ENCODE results near the gene ZNF689. TPM values are rescaled to one million over a fixed set of nuclear protein-coding genes. Genes with fewer than 3 reads are reported as not detected.

The ZNF689 gene
- total RNA-seq, 2 donors from 2014 or later, result 6.8 to 6.9 TPM

DNA sequence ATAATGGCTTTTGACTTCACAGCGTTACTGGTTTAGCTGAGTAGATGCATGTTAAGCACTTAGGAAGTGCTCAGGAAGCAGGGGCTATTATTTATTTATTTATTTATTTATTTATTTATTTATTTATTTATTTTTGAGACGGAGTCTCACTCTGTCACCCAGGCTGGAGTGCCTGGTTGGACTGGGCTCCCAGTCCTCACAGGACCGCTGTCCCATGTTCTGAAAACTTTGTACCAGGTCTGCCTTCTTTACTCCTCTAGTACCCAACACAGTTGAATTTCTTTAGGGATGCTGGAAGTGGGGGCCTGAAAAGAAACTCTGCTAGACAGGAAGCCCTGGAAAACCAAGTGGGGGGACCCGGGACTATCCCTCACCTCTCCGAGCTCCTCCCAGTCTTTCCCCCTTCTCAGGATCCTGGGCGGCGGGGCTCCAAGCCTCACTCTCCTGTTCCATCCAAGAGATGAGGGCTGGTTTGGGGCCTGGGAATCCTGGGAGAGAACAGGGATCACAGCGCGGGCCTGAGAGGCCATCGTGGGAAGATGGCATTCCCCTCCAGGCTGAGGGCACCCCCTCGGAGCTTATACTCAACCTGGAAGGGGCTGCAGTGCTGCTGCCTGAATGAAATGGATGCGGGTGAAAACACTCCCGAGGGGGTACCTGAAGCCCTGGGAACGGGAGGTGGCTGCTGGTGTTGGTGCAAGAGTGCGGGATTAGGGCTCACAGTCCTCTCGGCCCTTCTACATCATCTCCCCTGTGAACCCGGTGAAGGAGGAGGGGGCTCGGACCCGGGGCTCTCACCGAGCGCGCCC is 39.3 kb downstream of the ZNF689 start:
- intact Hi-C loops (cut with DNase I, micrococcal nuclease), result no loop called here

DNA sequence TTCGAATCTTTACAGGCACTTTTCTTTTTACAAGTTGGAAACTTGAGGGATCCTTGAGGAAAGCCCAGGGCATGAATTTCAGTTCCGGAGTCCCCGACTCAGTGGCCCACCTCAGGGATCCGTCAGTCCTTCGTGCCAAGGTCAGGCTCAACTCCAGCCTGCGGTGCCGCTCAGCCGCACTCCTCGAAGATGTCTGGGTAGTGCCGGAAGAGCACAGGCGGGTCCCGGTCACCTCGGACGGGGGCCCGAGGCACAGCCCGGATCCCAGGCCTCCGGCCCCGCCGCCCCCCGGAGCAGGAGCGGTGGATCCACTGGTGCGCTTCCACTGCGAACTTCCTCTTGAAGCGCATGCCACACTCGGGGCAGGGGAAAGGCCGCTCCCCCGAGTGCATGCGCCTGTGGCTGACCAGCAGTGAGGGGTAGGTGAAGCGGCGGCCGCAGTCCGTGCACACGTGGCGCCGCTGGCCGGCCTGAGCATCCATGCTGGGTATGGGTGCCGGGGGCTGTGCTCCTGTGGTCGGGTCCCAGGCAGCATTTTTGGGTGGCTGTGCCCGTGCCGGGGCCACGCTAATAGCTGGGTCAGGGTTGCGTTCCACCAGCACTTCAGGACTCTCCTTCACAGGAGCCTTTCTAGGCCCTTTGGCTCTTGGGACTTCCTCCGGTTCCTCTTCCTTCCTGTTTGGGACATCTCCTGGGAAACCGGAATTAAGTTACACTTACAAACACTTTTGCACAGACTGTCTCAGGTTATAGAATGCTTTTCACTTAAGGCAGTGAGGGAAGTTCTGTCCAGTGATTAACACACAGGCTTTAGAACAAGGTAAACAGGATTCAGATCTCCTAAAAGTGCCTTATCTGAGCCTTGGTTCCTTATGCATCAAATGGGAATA is 40.2 kb downstream of the ZNF689 start:
- intact Hi-C loops (cut with DNase I, micrococcal nuclease), result no loop called here

More for the DNA sequence above, 39.3 kb downstream of the ZNF689 start:
- DNase-seq (peak in 1 of 2 donors; percentile 50), ATAC-seq (peak; percentile 16)

DNA sequence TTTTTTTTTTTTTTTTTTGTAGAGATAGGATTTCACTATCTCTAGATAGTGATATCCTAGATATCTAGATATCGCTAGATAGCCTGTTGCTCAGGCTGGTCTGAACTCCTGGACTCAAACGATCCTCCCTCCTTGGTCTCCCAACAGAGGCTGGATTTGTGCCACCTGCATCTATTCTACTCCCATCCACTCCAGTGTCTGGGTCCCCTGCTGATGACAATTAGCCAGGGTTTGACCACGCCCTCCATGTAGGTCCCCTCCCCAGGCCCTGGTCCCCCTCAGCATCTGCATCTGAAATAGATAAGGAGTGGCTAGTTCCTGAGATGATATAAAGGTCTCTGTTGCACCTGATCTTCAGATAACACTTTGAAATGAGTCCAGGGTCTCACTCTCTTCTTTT is 40.9 kb downstream of the ZNF689 start:
- no peak for DNase-seq
- intact Hi-C loops (cut with DNase I, micrococcal nuclease), result no loop called here
- ATAC-seq, result no peak

More for the DNA sequence above, 40.2 kb downstream of the ZNF689 start:
- ATAC-seq (no peak), DNase-seq (no peak)

DNA sequence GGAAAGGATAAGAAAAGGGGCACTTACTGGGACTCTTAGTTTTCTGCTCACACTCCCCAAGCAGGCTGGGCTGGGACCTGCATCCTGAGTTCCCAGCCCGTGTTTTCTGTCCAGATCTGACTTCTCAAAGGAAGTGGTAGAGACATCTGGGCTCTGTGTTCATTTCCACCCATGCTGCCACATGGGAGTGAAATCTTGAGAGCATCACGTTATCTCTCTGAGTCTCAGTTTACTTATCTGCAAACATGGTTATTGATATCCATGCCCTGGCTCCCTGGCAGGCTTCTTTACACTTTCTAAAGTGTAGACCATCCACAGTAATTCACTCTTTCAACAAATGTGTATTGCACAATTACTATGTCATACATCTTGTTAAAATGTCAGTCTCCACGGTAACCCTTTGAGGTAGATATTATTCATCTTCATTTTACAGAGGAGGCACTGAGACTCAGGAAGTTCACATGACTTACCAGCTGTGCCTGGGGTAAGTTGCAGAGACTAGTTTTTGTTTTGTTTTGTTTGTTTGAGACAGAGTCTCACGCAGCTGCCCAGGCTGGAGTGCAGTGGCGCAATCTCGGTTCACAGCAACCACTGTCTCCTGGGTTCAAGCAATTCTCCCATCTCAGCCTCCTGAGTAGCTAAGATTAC is 42.1 kb downstream of the ZNF689 start:
- DNase-seq (no peak), ATAC-seq (no peak)
- intact Hi-C loops (cut with DNase I, micrococcal nuclease), result no loop called here

DNA sequence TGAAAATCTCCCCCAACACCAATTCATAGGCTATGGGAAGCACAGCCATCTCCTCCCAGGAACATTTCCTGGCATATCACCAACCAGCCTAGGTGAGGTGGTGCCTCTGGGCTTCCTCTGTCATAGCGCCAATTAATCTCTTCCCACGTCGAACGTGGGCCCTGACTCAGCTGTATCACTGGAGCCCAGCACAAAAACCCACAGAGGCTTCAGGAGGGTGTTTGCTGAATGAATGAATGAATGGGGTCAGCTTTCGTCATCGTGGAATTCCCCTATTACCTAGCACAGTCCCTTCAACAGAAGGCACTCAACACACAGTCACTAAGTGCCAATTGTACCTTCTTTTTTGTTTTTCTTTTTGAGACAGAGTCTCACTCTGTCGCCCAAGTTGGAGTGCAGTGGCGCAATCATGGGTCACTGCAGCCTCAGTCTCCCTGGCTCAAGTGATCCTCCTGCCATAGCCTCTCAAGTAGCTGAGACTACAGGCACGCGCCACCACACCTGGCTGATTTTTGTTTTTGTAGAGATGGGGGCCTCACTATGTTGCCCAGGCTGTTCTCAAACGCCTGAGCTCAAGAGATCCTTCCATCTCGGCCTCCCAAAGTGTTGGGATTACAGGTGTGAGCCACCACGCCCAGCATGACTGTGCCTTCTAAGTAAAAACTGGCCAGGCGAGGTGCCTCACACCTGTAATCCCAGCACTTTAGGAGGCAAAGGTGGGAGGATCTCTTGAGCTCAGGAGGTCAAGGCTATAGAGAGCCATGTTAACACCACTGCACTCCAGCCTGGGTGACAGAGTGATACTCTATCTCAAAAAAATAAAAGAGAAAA is 42.8 kb downstream of the ZNF689 start:
- ATAC-seq (no peak), DNase-seq (no peak)
- intact Hi-C loops (cut with DNase I, micrococcal nuclease), result no loop called here

DNA sequence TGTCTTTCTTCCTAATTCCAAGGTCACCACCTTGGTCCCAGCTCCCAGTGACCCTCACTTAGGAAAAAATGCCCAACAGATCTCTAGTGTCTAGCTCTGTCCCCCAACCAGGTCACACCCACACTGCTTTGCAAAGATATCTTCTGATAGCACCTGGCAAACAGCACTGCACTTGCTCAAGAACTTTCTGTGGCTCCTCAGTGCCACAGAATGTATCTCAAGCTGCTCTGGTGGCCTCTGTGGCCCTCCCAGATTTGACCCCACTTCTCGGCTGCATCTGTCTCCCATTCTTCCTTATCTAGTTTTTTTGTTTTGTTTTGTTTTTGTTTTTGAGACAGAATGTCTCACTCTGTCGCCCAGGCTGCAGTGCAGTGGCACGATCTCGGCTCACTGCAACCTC is 43.7 kb downstream of the ZNF689 start:
- ATAC-seq, result no peak
- intact Hi-C loops (cut with DNase I, micrococcal nuclease), result no loop called here
- no peak for DNase-seq

DNA sequence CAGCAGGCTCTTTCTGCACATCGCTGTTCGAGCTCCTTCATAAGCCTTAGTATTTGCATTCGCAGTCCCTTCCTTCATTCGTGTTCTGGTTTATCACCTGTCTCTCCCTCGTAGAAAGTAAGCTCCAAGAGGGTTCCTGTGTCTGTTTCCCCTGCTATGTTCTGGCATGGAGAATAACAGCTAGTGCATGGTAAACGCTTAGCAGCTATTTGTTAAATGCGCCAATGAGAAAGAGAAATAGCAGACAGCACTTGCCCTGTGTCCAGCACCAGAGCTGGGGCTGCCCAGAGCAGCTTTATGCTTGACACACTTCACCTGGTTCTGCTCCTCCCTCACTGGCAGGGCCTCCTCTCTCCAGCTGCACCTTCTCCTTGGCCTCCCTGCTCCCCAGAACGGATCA is 44.2 kb downstream of the ZNF689 start:
- intact Hi-C loops (cut with DNase I, micrococcal nuclease), result no loop called here
- ATAC-seq (no peak), DNase-seq (no peak)

DNA sequence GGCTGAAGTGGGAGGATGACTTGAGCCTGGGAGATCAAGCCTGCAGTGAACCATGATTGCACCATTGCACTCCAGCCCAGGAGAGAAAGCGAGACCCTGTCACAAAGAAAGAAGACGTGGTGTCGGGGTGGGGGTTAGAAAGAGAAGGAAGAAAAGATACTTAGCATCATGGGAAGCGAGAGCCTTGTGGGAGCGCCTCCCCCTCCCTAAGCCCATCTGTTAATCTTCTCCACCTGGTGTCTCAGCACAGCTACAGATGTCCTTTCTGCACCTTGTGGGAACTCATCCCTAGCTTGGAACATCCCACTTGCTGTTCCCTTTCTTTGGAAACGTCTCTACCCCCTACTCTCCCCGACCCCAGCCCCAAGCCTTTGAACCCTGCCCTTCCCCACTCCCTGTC is 44.7 kb downstream of the ZNF689 start:
- ATAC-seq (no peak), DNase-seq (no peak)
- intact Hi-C loops (cut with DNase I, micrococcal nuclease), result no loop called here

DNA sequence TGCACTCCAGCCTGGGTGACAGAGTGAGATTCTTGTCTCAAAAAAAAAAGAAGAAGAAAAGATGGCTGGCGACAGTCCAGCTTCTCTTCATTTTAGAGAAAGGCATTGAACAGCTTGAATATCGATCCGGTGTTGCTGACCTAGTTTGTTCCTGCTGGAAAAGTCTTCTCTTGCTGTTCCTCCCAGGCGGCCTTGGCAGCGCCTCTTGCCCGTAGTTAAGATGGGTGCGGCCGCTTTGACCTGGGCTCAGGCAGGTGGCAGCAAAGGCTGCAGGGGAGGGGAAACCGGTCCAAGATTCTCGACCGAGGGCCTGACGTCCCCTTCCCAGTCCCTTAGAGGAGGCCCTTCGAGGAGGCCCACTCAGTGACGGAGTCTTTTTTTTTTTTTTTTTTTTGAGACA is 48.2 kb downstream of the ZNF689 start:
- ATAC-seq (peak; percentile 35), DNase-seq (peak; percentile 63 to 75)
- intact Hi-C loops (cut with DNase I, micrococcal nuclease), result no loop called here

DNA sequence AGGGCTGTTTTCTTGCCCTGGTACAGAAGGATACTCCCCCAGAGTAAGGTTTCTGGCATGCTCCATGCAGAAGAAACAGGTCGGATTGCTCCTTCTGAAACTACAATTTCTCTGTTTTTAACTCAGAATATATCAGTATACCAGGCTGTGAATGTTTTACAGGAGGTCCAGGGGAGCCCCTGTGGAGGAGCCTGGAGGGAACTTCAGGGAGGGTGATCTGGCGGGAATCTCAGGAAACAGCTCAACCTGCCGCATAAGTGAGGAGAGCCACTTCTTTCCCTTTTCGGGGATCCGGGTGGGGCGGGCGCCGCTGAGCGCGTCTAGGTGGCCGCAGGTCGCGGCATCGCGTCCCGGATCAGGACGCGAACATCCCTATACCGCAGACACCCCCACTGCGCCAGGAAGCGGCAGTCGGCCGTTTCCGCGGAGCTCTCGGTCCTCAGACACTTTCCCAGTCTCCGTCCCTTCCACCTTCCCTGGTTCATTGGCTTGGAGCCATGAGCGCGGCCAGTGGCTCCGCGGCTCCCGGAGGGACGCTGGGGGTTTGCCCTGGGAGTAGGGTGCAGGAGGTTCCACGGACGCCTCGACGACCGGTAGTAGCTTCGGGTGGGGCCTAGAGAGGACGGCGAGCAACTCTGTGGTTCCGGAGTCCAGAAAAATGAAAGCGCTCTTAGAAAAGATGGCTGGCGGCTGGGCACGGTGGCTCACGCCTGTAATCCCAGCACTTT is 48.9 kb downstream of the ZNF689 start:
- DNase-seq (peak in 1 of 2 donors; percentile 56), ATAC-seq (peak; percentile 1)
- intact Hi-C loops (cut with DNase I, micrococcal nuclease), result no loop called here

DNA sequence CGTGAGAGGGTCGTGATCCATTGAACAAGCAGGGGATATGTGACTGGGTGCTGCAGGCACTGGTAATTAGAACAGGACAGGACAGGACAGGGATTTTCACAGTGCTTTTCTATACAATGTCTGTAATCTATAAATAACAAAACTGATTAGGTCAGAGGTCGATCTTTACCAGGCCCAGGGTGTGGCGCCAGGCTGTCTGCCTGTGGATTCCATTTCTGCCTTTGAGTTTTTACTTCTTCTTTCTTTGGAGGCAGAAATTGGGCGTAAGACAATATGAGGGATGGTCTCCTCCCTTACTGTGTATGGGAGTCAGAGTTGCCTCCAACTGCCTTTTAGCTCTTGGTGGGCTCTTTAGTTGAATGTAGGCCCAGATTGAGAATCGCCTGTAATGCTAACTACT is 50.5 kb downstream of the ZNF689 start:
- ATAC-seq (no peak), DNase-seq (no peak)
- intact Hi-C loops (cut with DNase I, micrococcal nuclease), result no loop called here

DNA sequence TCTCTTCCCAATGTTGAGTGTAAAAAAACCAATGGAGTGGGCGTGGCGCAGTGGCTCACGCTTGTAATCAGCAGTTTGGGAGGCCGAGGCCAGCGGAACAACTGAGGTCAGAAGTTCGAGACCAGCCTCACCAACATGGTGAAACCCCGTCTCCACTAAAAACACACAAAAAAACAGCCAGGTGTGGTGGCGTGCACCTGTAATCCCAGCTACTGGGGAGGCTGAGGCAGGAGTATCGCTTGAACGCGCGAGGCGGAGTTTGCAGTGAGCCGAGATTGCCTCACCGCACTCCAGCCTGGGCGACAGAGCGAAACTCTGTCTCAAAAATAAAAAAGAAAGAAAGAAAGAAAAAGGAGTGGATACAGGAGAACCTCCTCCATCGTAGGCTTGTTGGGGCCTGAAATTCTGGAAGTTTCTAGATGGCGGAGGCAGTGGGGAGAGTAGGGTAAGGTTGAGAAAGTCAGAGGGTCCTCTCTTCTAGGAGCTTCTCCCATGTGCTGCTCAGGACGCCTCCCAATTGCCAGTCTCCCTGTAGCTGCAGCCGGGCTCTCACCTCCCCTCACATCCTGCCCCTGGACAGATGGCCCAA is 51.3 kb downstream of the ZNF689 start:
- ATAC-seq (no peak), DNase-seq (no peak)
- intact Hi-C loops (cut with DNase I, micrococcal nuclease), result no loop called here

DNA sequence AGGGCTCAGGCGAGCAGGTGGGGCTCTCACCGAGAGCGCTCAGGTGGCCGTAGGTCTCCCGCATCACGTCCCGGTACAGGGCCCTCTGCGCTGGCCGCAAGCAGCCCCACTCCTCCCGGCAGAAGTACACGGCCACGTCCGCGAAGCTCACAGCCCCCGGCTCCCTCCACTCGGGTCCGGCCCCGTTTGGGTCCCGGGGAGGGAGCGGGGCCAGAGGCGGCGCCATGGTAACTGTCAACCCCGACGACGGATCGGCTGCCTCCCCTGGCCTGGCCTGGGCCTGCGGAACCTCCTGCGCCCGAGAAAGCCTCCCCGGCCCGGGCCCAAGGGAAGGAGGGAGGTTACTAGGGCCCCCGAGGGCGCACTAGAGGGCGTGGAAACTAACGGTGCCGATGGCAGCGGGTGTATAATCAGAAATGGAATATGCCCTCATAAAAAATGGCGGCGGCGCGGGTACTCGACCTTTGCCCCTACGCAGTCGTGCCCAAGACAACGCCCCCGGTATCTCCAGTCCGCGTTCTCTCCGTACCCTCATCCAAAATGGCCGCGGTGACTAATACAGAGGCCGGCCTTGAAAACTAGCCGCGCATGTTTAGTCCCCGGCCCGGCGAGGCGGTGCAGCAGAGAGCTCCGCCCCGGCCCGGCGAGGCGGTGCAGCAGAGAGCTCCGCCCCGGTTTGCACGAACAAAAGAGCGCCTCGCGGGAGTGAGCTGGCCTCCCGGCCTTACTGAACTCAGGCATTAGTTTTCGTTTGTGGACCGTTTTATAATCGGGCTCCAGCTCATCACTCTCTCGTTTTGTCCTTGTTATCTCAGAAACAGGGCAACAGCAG is 52.0 kb downstream of the ZNF689 start, which contains the start of gene ZNF764:
Gene ZNF764, minus strand, starts transcription at position 418 of the 832 bp plus-strand sequence. Its CDS starts 192 bp downstream, at position 226.
- ATAC-seq (peak; percentile 83), DNase-seq (peak; percentile 97 to 99)
- intact Hi-C loops (cut with DNase I, micrococcal nuclease), result no loop called here

DNA sequence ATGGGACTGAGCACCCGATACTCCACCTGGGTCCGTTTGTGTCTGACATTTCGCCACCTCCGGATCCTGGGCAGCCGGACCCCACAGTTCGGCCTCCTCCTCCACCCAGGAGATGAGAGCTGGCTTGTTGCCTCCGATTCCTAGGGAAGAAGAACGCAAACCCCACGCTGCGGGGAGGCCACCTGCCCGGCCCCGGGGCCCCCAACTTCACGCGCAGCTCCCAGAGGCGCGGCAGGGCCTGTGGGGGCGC is 52.6 kb downstream of the ZNF689 start:
- ATAC-seq, result no peak
- no peak for DNase-seq
- intact Hi-C loops (cut with DNase I, micrococcal nuclease), result no loop called here

DNA sequence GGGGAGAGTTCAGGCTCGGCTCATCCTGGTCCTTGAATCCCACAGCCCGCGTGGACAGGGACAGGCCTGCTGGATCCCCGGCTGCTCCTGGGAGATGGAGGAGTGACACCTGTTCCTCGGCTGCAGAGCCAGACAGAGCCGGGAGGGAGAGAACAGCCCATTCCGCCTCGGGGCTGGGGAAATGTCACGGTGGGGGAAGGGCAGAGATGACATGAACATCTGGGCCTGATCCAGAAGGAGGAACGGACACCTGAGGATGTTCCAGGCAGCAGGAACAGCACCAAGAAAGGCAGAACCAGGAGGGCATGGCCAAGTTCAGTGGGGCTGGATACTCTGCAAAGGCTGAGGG is 54.1 kb downstream of the ZNF689 start:
- peak in 1 of 2 donors; percentile 49 for DNase-seq
- no peak for ATAC-seq
- intact Hi-C loops (cut with DNase I, micrococcal nuclease), result no loop called here

DNA sequence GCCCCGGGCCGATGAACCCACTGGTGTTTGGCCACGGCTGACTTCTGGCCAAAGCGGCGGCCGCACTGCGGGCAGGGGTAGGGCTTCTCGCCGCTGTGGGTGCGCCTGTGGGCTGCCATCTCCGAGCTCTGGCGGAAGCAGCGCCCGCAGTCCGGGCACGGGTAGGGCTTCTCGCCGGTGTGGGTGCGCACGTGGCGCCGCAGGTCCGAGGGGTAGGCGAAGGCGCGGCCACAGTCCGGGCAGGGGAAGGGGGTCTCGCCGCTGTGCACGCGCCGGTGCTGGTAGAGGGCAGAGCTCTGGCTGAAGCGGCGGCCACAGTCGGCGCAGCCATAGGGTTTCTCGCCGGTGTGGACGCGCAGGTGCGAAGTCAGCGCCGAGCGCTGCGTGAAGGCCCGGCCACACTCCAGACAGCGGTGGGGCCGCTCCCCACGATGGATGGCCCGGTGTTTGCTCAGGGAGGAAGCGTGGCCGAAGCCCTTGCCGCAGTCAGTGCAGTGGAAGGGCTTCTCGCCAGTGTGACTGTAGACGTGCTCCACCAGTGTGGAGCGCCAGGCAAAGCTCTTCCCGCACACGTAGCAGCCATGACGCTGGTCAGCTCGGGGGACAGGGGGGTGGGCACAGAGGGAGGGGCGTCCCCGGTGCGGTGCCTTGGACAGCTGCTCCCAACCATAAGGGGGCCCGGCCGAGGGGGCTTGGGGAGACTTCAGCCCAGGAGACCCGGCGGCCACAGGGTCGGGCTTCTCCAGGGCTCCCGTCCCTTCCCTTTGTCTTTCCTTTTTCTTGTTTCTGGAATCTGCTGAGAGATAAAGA is 54.7 kb downstream of the ZNF689 start:
- peak in 1 of 2 donors; percentile 29 for DNase-seq
- no peak for ATAC-seq
- intact Hi-C loops (cut with DNase I, micrococcal nuclease), result no loop called here

Data from left colon (tissue), 2 donors.